GM18508 (cell line): ENCODE measurements around the gene MGAT5B.

Experiments
- ATAC-seq: cut with Tn5 transposase; IDR thresholded peaks from one replicate; pipeline ENCODE4 v1.9.1; 2021; ENCODE audit warnings: moderate number of reproducible peaks; ENCODE audit not compliant: insufficient read depth, unreplicated experiment

The MGAT5B gene

GRCh38 chr17:76996741-76997694 lies 128.8 kb downstream of the MGAT5B start:
- no peak for ATAC-seq

- no peak for ATAC-seq
Observed at GRCh38 chr17:76997981-76998531, 129.9 kb downstream of the MGAT5B start.

GRCh38 chr17:76998839-76999238 lies 130.6 kb downstream of the MGAT5B start:
- no peak for ATAC-seq
